DND-41 (cell line): ENCODE measurements around the gene ST8SIA4.

Source experiments
- ATAC-seq: fragments of 200-7000 bp; cut with Tn5 transposase; 3 replicates; pipeline ENCODE4 v1.9.1; 2021; ENCODE audit warnings: low read depth; ENCODE audit not compliant: insufficient read depth
- DNase-seq: peaks from one replicate; pipeline ENCODE4 v3.0.0-alpha.2; 2020
- H2AFZ ChIP-seq: 2 replicates; pipeline ENCODE4 v1.6.0; 2012; ENCODE audit warnings: low read depth, low read length
- H3K27ac ChIP-seq: 2 replicates; pipeline ENCODE4 v1.5.1; 2012; ENCODE audit warnings: low read length, inconsistent platforms
- H3K27me3 ChIP-seq: fragments of 200-600 bp; sonication (generic); 2 replicates; pipeline ENCODE4 v1.6.0; 2012; ENCODE audit warnings: low read length, mild to moderate bottlenecking, inconsistent platforms; ENCODE audit not compliant: insufficient read depth, poor library complexity
- H3K36me3 ChIP-seq: 2 replicates; pipeline ENCODE4 v1.5.1; 2012; ENCODE audit warnings: low read length, inconsistent platforms; ENCODE audit not compliant: insufficient read depth
- H3K4me1 ChIP-seq: 2 replicates; pipeline ENCODE4 v1.5.1; 2012; ENCODE audit warnings: mild to moderate bottlenecking, low read length; ENCODE audit not compliant: insufficient read depth
- H3K4me2 ChIP-seq: 2 replicates; pipeline ENCODE4 v1.6.0; 2012; ENCODE audit warnings: mild to moderate bottlenecking, moderate library complexity, low read length, inconsistent platforms; ENCODE audit not compliant: insufficient read depth
- H3K4me3 ChIP-seq, 2 experiments: fragments of 200-600 bp in 1 of 2; shearing (Covaris generic) in 1 of 2; 2 replicates each; pipeline ENCODE4 v1.5.1; 2012 to 2016; ENCODE audit warnings: inconsistent platforms in 2 of 2, low read length in 2 of 2, mild to moderate bottlenecking in 2 of 2, low read depth in 1 of 2, moderate library complexity in 1 of 2
- H3K79me2 ChIP-seq: 2 replicates; pipeline ENCODE4 v1.6.0; 2012; ENCODE audit warnings: low read length, inconsistent platforms; ENCODE audit not compliant: insufficient read depth
- H3K9ac ChIP-seq: 2 replicates; pipeline ENCODE4 v1.6.0; 2012; ENCODE audit warnings: low read depth, mild to moderate bottlenecking, inconsistent platforms, low read length, moderate library complexity
- H3K9me3 ChIP-seq: 2 replicates; pipeline ENCODE4 v1.5.1; 2012; ENCODE audit warnings: low read length, moderate library complexity, mild to moderate bottlenecking, inconsistent platforms; ENCODE audit not compliant: insufficient read depth, severe bottlenecking
- H4K20me1 ChIP-seq: 2 replicates; pipeline ENCODE4 v1.6.0; 2012; ENCODE audit warnings: low read length; ENCODE audit not compliant: insufficient read depth
- CTCF ChIP-seq: IDR thresholded peaks from 2 replicates; pipeline ENCODE4 v1.5.1; 2012; ENCODE audit warnings: borderline replicate concordance, low read length, moderate library complexity, mild to moderate bottlenecking; ENCODE audit not compliant: poor library complexity, severe bottlenecking; ENCODE audit errors: extremely low read depth
- EZH2 ChIP-seq: IDR thresholded peaks from 3 replicates; pipeline ENCODE4 v1.6.1; 2012; ENCODE audit warnings: borderline replicate concordance, low read depth, mild to moderate bottlenecking, moderate library complexity, low read length, inconsistent platforms; ENCODE audit not compliant: severe bottlenecking

The ST8SIA4 gene

GRCh38 chr5:100900142-100900795 lies 2.8 kb downstream of the ST8SIA4 start:
- peaks cover 96% of the 10 kb centered on the region for H3K79me2 ChIP-seq
- H3K36me3 ChIP-seq = peaks cover 39% of the 10 kb centered on the region
- TF ChIP-seq EZH2 (no peak), CTCF (peak; percentile 70)
- peak overlapping the region; percentile 26 to 73; a peak in 3 of 4 replicates for H3K4me3 ChIP-seq
- DNase-seq (peak; percentile 70), ATAC-seq (peak; percentile 40)
- no peaks in the 10 kb centered on the region for H3K9me3 ChIP-seq
- no peaks in the 10 kb centered on the region for H3K27me3 ChIP-seq
- peak overlapping the region; percentile 70 for H3K9ac ChIP-seq
- no peaks in the 10 kb centered on the region for H4K20me1 ChIP-seq
- H3K4me1 ChIP-seq = peaks cover 52% of the 10 kb centered on the region
- H2AFZ ChIP-seq = peak overlapping the region; percentile 71
- H3K4me2 ChIP-seq = peak overlapping the region; percentile 74
- H3K27ac ChIP-seq = peak overlapping the region; percentile 99

- H3K79me2 ChIP-seq = peaks cover 96% of the 10 kb centered on the region
- peak overlapping the region; percentile 70 for H3K9ac ChIP-seq
- no peaks in the 10 kb centered on the region for H3K9me3 ChIP-seq
- 0 out of 2 replicates have a peak overlapping the region, but pooled peaks have one; percentile 71 for H2AFZ ChIP-seq
- H3K4me1 ChIP-seq = peaks cover 58% of the 10 kb centered on the region
- H3K27me3 ChIP-seq = no peaks in the 10 kb centered on the region
- TF ChIP-seq CTCF (no peak), EZH2 (no peak)
- DNase-seq = no peak
- peaks cover 45% of the 10 kb centered on the region for H3K36me3 ChIP-seq
- H4K20me1 ChIP-seq = no peaks in the 10 kb centered on the region
- H3K4me2 ChIP-seq = peak overlapping the region; percentile 74
- H3K27ac ChIP-seq = peak overlapping the region; percentile 99
- no peak for ATAC-seq
- peak overlapping the region; percentile 26 to 73; a peak in 3 of 4 replicates for H3K4me3 ChIP-seq
Measured at GRCh38 chr5:100899675-100900074, 3.4 kb downstream of the ST8SIA4 start.

- no peaks in the 10 kb centered on the region for H4K20me1 ChIP-seq
- peaks cover 96% of the 10 kb centered on the region for H3K79me2 ChIP-seq
- TF ChIP-seq EZH2 (no peak), CTCF (no peak)
- peak overlapping the region; percentile 74 for H3K4me2 ChIP-seq
- peak overlapping the region; percentile 26 to 73; a peak in 3 of 4 replicates for H3K4me3 ChIP-seq
- DNase-seq (peak; percentile 30), ATAC-seq (no peak)
- H3K27me3 ChIP-seq = no peaks in the 10 kb centered on the region
- H3K4me1 ChIP-seq = peaks cover 67% of the 10 kb centered on the region
- no peaks in the 10 kb centered on the region for H3K9me3 ChIP-seq
- H2AFZ ChIP-seq = no peak overlapping the region
- peak overlapping the region; percentile 70 for H3K9ac ChIP-seq
- H3K27ac ChIP-seq = peak overlapping the region; percentile 99
- H3K36me3 ChIP-seq = peaks cover 53% of the 10 kb centered on the region
Measured at GRCh38 chr5:100898504-100899346, 4.4 kb downstream of the ST8SIA4 start.
